Brain microvascular endothelial cell (primary cell): ENCODE measurements around the gene FOXJ3.
A peak's percentile ranks its signal among the peaks of the same experiment; 100 is the strongest.

Source experiments
- DNase-seq: peaks from one replicate; pipeline ENCODE4 v3.0.0-alpha.2; 2020
- H3K27ac ChIP-seq: fragments of 250-450 bp; sonication (Bioruptor Pico); 2 replicates; pipeline ENCODE4 v1.5.1; 2020; ENCODE audit warnings: mild to moderate bottlenecking, moderate library complexity
- H3K27me3 ChIP-seq: fragments of 250-450 bp; sonication (Bioruptor Pico); replicated peaks from 2 replicates; pipeline ENCODE4 v1.5.1; 2020; ENCODE audit warnings: mild to moderate bottlenecking
- H3K36me3 ChIP-seq: fragments of 250-450 bp; sonication (Bioruptor Pico); replicated peaks from 2 replicates; pipeline ENCODE4 v1.5.1; 2020; ENCODE audit warnings: mild to moderate bottlenecking
- H3K4me3 ChIP-seq: 2 replicates; pipeline ENCODE4 v1.5.1; 2011; ENCODE audit warnings: low read depth, mild to moderate bottlenecking, control low read depth, low read length, moderate library complexity
- in situ Hi-C: cut with HindIII; loops from 2 replicates; pipeline ENCODE4 v1.10.0; 2017; ENCODE audit warnings: low sequenced_read_pairs, low pct_ligation_motif_present
- TF ChIP-seq, protein P1 (sequence below): IDR thresholded peaks from 2 replicates; pipeline ENCODE4 v1.5.1; 2011; ENCODE audit warnings: low read depth, mild to moderate bottlenecking, moderate library complexity, low read length, control low read depth, inconsistent platforms; ENCODE audit errors: missing control alignments

The FOXJ3 gene

DNA sequence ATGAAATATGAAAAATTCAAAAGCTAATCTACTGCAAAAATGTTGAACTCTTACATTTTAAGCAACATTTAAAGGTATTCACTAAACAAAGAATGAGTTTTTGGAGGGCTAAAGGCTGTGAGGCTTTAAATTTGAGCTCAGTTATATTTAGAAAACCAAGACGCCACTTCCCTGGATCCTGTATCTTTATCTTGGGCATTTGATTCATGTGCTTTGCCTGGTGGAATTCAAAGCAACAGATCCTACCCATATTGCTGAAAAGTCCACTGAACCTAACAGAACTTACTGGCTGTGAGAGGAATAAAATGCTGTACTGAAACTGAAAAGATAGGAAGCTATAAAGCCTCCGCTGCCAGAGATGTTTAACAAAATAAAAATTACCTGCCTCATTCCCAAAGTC lies 14.3 kb downstream of the FOXJ3 start:
- H3K36me3 ChIP-seq, result no peaks in the 10 kb centered on the region
- no peak for DNase-seq
- H3K4me3 ChIP-seq, result no peak overlapping the region
- in situ Hi-C loops, result no loop called here
- TF ChIP-seq, protein P1, sequence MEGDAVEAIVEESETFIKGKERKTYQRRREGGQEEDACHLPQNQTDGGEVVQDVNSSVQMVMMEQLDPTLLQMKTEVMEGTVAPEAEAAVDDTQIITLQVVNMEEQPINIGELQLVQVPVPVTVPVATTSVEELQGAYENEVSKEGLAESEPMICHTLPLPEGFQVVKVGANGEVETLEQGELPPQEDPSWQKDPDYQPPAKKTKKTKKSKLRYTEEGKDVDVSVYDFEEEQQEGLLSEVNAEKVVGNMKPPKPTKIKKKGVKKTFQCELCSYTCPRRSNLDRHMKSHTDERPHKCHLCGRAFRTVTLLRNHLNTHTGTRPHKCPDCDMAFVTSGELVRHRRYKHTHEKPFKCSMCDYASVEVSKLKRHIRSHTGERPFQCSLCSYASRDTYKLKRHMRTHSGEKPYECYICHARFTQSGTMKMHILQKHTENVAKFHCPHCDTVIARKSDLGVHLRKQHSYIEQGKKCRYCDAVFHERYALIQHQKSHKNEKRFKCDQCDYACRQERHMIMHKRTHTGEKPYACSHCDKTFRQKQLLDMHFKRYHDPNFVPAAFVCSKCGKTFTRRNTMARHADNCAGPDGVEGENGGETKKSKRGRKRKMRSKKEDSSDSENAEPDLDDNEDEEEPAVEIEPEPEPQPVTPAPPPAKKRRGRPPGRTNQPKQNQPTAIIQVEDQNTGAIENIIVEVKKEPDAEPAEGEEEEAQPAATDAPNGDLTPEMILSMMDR, result no peak
- H3K27me3 ChIP-seq, result no peaks in the 10 kb centered on the region
- no peak overlapping the region for H3K27ac ChIP-seq

DNA sequence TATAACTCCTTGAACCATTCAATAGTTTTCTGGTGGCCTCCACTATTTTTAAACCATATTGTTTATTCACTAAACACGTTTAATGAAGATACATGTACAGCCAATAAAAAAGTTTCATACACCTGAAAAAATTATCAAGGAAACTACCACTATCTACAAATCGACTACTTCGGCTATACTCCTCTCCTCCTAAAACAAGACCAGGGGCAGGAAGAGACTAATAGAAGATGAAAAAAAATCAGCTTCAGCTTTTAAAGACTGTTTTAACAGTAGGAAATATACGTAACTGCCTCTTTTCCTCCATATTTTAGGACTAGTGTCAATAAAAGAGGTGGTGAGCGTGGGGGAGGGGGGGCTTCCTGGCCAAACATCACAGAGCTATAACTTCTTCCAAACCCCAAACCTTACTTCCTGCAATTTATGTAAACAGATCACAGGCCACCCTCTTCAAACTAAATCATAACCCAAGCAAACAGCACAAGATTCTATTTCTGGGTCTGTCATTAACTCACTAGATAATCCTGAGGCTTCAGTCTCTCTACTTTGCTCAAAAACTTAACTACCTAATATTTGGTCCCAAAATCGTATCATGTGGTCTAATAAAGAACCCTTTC lies 15.1 kb downstream of the FOXJ3 start:
- Histone ChIP-seq H3K27me3 (no peaks in the 10 kb centered on the region), H3K36me3 (no peaks in the 10 kb centered on the region), H3K27ac (peak overlapping the region; percentile 38), H3K4me3 (no peak overlapping the region)
- TF ChIP-seq, protein P1, result no peak
- no peak for DNase-seq
- in situ Hi-C loops, result no loop called here

DNA sequence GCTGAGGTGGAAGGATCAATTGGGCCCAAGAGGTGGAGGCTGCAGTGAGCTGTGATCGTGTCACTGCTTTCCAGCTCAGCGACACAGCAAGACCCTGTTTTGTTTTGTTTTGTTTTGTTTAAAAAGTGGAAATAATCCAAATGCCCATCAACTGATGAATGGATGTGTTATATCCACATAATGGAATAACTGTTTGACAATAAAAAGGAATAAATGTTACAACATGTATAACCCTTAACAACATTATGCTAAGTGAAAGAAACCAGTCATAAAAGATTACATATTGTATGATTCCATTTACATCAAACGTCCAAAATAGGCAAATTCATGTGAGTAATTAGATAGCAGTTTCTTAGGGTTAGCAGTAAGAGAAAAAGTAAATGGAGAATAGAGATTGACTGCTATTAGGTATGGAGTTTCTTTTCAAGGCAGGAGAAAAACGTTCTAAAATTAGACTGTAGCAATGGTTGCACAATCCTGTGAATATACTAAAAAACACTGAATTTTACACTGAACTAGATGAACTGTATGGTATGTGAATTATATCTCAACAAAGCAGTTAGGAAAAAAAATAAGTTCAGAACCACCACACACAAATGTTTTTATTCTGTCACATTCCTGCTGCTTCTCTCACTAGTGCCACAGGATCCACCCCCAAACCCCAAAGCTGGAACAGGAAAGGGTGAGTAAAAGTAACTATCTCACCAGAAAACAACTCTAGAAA lies 15.7 kb downstream of the FOXJ3 start:
- Histone ChIP-seq H3K36me3 (no peaks in the 10 kb centered on the region), H3K27ac (peak overlapping the region; percentile 38), H3K4me3 (no peak overlapping the region), H3K27me3 (no peaks in the 10 kb centered on the region)
- peak; percentile 60 for DNase-seq
- in situ Hi-C loops, result no loop called here
- TF ChIP-seq, protein P1, result no peak

DNA sequence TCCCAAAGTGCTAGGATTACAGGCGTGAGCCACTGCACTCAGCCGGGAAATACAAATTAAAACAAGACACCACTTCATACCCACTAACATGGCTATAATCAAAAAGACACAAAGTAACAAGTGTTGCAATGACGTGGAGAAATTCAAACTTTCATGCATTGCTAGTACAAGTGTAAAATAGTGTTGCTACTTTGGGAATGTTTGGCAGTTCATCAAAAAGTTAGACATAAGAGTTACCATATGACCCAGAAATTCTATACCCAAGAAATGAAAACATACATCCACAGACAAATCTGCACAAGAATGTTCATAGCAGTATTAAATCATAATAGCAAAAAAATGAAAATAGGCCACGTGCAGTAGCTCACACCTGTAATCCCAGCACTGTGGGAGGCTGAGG lies 16.4 kb downstream of the FOXJ3 start:
- no peaks in the 10 kb centered on the region for H3K36me3 ChIP-seq
- H3K27ac ChIP-seq, result no peak overlapping the region
- H3K27me3 ChIP-seq, result no peaks in the 10 kb centered on the region
- no peak overlapping the region for H3K4me3 ChIP-seq
- TF ChIP-seq, protein P1, result no peak
- DNase-seq, result no peak
- in situ Hi-C loops, result no loop called here

DNA sequence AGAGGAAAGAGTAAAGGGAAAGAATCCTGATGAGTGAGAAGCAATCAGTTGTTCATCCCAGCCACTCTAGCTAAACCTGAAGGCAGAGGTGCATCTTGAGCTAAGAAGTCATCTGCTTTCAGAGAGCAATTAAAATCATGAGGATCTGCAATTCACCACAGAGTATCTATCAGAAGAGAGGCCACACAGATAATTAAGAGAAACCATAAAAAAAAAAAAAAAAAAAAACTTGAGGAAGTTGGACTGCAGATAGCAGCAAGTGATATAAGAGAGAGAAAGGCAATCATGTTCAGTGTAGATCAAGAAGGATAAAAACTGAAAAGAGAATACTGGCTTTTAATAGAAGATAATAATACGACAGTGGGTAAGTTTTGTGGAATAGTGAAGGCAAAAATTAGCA lies 17.7 kb downstream of the FOXJ3 start:
- Histone ChIP-seq H3K4me3 (no peak overlapping the region), H3K27ac (no peak overlapping the region), H3K27me3 (no peaks in the 10 kb centered on the region), H3K36me3 (no peaks in the 10 kb centered on the region)
- in situ Hi-C loops, result no loop called here
- DNase-seq, result no peak
- TF ChIP-seq, protein P1, result no peak
